Effector memory CD8-positive, alpha-beta T cell (primary cell): Measurements from ENCODE around the gene IRX2.

Experiments
- ATAC-seq: fragments of 150-1000 bp; cut with Tn5 transposase; replicated peaks from 2 replicates; pipeline ENCODE4 v1.10.0; 2021; ENCODE audit warnings: mild to moderate bottlenecking, moderate library complexity
- DNase-seq, 3 experiments: peaks; one replicate each; pipeline ENCODE4 v3.0.0; 2021
- H3K27ac Mint-ChIP-seq, 2 donors: one replicate each; pipeline ENCODE4 v1.8.0; 2022; ENCODE audit warnings: mild to moderate bottlenecking in 2 of 2, mixed read lengths in 2 of 2, moderate library complexity in 2 of 2
- H3K27me3 Mint-ChIP-seq, 2 donors: one replicate each; pipeline ENCODE4 v1.8.0; 2022; ENCODE audit warnings: mixed read lengths in 2 of 2
- H3K36me3 Mint-ChIP-seq: one replicate; pipeline ENCODE4 v1.8.0; 2022; ENCODE audit warnings: mild to moderate bottlenecking, moderate library complexity, mixed read lengths; ENCODE audit not compliant: insufficient read depth
- H3K4me1 Mint-ChIP-seq, 2 donors: one replicate each; pipeline ENCODE4 v1.8.0; 2022; ENCODE audit warnings: low read depth in 2 of 2, mixed read lengths in 2 of 2
- H3K4me3 Mint-ChIP-seq, 2 donors: one replicate each; pipeline ENCODE4 v1.8.0; 2022; ENCODE audit warnings: mild to moderate bottlenecking in 2 of 2, mixed read lengths in 2 of 2, moderate library complexity in 2 of 2
- H3K9me3 Mint-ChIP-seq, 2 donors: one replicate each; pipeline ENCODE4 v1.8.0; 2022; ENCODE audit warnings: mixed read lengths in 2 of 2
- total RNA-seq, 9 experiments: gene quantifications; one replicate each; lab custom pipeline; 2026; lab: John Stamatoyannopoulos, UW

The IRX2 gene
- total RNA-seq, result 0 to 0.07 (median 0) reads per million in 9 experiments

DNA sequence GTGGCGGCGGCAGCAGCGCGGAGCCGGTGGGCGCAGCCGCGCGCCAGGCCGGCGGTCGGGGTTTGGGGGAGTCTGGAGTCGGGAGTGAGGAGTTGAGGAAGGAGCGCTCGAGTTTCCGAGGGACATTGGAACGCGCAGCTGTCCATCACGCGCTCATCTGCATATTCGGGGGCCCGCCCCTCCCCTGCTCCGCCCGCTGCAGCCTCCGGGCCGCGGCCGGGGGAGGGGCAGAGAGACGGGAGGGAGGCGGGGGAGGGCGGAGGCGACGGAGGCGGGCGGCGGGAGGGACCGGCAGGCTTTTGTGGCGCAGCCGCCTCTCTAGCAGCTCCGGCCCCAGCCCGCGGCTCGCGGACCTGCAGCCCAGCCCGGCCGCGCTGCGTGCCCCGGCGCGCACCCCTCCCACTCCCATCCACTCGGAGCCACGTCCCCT, at the start of gene IRX2:
Gene IRX2, minus strand, starts transcription at position 86 of the 430 bp plus-strand sequence. CDS start 264 bp downstream, outside the sequence.
- Mint-ChIP-seq H3K9me3 (peaks cover 0 to 2% of the 10 kb centered on the region in 2 donors), H3K36me3 (no peaks in the 10 kb centered on the region), H3K4me1 (no peaks in the 10 kb centered on the region), H3K27me3 (peaks cover 55 to 66% of the 10 kb centered on the region in 2 donors), H3K4me3 (no peak within 1 kb of the TSS), H3K27ac (no peak within 1 kb of the TSS)
- DNase-seq (no peak), ATAC-seq (no peak)

DNA sequence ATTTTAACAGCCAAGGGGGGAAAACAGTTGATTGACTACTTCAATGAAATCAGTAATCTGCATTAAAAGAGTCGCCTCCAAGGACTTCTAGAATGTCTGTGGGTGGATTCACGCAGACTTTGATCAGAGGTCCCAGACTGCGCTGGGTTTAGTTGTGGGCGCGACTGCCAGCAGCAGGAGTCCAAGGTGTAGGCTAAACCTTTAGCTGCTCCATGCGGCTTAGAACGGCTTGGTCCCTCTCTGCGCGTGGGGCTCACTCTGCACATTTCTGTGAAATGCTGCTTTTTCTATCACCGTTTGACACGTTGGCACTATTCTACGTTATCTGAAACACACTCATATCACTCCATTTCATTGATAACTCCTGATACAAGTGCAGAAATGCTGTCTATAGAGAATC, 48.6 kb upstream of the IRX2 start:
- no peaks in the 10 kb centered on the region for H3K36me3 Mint-ChIP-seq
- no peak overlapping the region for H3K27ac Mint-ChIP-seq
- no peak overlapping the region for H3K4me3 Mint-ChIP-seq
- H3K9me3 Mint-ChIP-seq, result peaks cover 0 to 3% of the 10 kb centered on the region in 2 donors
- ATAC-seq (no peak), DNase-seq (no peak)
- no peaks in the 10 kb centered on the region for H3K27me3 Mint-ChIP-seq
- no peaks in the 10 kb centered on the region for H3K4me1 Mint-ChIP-seq

- Mint-ChIP-seq H3K4me3 (no peak overlapping the region), H3K9me3 (peaks cover 0 to 5% of the 10 kb centered on the region in 2 donors), H3K27ac (no peak overlapping the region), H3K4me1 (no peaks in the 10 kb centered on the region), H3K27me3 (no peaks in the 10 kb centered on the region), H3K36me3 (no peaks in the 10 kb centered on the region)
- DNase-seq, result no peak
- no peak for ATAC-seq
These were observed 46.5 kb upstream of the IRX2 start for GRCh38 chr5:2797981-2798380.

- no peak overlapping the region for H3K4me3 Mint-ChIP-seq
- no peaks in the 10 kb centered on the region for H3K4me1 Mint-ChIP-seq
- peaks cover 0 to 3% of the 10 kb centered on the region in 2 donors for H3K9me3 Mint-ChIP-seq
- ATAC-seq, result no peak
- H3K27me3 Mint-ChIP-seq, result no peaks in the 10 kb centered on the region
- no peak overlapping the region for H3K27ac Mint-ChIP-seq
- DNase-seq, result no peak
- H3K36me3 Mint-ChIP-seq, result no peaks in the 10 kb centered on the region
These were observed 45.7 kb upstream of the IRX2 start for GRCh38 chr5:2797160-2797559.

DNA sequence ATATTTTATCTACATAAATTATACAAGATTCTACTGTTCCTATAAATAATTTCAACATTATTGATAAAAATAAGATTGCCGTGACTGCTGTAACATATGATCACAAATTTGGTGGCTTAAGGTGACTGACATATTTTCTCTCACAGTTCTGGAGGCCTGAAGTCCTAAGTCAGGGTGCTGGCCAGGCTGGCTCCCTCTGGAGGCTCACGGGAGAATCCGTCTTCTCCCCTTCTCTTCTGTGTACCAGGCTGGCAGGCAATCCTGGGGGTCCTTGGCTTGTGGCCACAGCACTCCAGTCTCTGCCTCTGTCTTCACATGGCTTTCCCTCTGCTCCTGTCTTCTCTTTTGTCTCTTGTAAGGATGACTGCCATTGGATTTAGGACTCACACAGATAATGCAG, 31.7 kb upstream of the IRX2 start:
- Mint-ChIP-seq H3K4me3 (no peak overlapping the region), H3K36me3 (no peaks in the 10 kb centered on the region)
- no peak for ATAC-seq

DNA sequence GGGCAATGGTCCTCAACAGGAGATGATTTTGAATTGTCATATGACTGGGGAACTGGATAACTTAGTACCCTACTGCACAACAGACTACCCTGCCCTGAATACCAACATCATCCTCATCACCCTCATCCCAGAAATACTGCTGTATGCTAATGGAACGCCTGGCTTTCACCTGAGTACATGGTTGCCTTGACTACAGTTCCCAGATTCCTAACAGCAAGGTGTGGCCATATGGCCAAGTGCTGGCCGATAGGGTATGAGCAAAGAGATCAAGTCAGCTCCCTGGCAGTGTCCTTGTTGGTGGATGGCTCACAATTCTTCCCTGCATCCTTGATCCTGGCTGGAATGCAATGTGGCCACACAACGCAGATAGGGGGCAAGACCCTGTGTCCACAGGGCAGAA, 31.2 kb upstream of the IRX2 start:
- DNase-seq, result no peak
- H3K9me3 Mint-ChIP-seq, result peaks cover 7 to 22% of the 10 kb centered on the region in 2 donors
- no peaks in the 10 kb centered on the region for H3K36me3 Mint-ChIP-seq
- H3K4me1 Mint-ChIP-seq, result no peaks in the 10 kb centered on the region
- ATAC-seq, result no peak
- no peak overlapping the region for H3K4me3 Mint-ChIP-seq
- H3K27ac Mint-ChIP-seq, result no peak overlapping the region
- H3K27me3 Mint-ChIP-seq, result no peaks in the 10 kb centered on the region

More for the DNA sequence above, 31.7 kb upstream of the IRX2 start:
- no peaks in the 10 kb centered on the region for H3K27me3 Mint-ChIP-seq
- no peak overlapping the region for H3K27ac Mint-ChIP-seq
- DNase-seq, result no peak
- H3K9me3 Mint-ChIP-seq, result peaks cover 9 to 22% of the 10 kb centered on the region in 2 donors
- H3K4me1 Mint-ChIP-seq, result no peaks in the 10 kb centered on the region

DNA sequence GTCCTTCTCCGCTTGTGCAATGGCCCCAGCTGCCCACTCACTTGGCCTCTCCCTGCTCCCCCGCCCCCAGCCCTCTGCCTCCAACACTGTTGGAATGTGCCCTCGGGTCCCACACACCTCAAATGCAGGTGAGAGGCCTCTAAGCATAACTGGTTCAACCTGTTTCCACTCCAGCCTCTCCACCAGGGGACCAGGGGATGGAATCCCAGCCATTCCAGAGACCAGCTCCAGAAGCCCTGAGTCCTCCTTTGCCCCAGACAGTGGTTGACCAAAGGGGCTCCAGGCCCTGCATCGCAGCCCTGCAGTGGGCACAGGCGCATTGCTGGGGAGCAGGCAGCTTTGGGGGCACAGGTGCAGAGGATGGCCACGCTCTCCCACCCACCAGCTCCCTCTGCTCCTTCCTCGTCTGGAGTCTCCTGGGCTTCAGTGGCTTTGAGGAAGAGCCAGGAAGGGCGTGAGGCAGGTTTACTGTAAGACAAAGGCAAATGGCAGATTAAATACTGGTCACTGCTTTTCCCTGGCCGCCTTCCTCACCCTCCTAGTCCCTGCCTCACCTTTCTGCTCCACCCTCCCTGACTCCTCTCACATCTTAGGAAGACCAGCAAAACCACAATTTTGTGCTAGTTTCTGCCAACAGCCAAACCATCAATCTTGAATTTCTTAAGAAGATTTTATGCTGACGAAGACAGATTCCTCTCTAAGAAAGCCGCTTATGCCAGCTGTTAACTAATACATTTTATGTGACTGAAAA, 29.1 kb upstream of the IRX2 start:
- ATAC-seq, result no peak
- Mint-ChIP-seq H3K4me1 (peaks cover 0 to 5% of the 10 kb centered on the region in 2 donors), H3K9me3 (peaks cover 10 to 34% of the 10 kb centered on the region in 2 donors), H3K27ac (no peak overlapping the region), H3K4me3 (no peak overlapping the region), H3K36me3 (no peaks in the 10 kb centered on the region), H3K27me3 (no peaks in the 10 kb centered on the region)
- no peak for DNase-seq

- Mint-ChIP-seq H3K4me3 (no peak overlapping the region), H3K9me3 (peaks cover 6 to 32% of the 10 kb centered on the region in 2 donors), H3K27me3 (no peaks in the 10 kb centered on the region), H3K36me3 (no peaks in the 10 kb centered on the region), H3K27ac (no peak overlapping the region), H3K4me1 (peaks cover 0 to 5% of the 10 kb centered on the region in 2 donors)
- ATAC-seq (no peak), DNase-seq (no peak)
These were observed 28.0 kb upstream of the IRX2 start for GRCh38 chr5:2779459-2779858.

GRCh38 chr5:2776337-2777302, 25.1 kb upstream of the IRX2 start:
- H3K9me3 Mint-ChIP-seq, result peaks cover 6 to 25% of the 10 kb centered on the region in 2 donors
- DNase-seq (no peak), ATAC-seq (no peak)
- no peak overlapping the region for H3K4me3 Mint-ChIP-seq
- H3K36me3 Mint-ChIP-seq, result no peaks in the 10 kb centered on the region
- no peak overlapping the region for H3K27ac Mint-ChIP-seq
- H3K4me1 Mint-ChIP-seq, result peaks cover 0 to 5% of the 10 kb centered on the region in 2 donors
- H3K27me3 Mint-ChIP-seq, result no peaks in the 10 kb centered on the region

GRCh38 chr5:2773327-2773726, 21.9 kb upstream of the IRX2 start:
- no peak for ATAC-seq

GRCh38 chr5:2767089-2767488, 15.6 kb upstream of the IRX2 start:
- no peak overlapping the region for H3K4me3 Mint-ChIP-seq
- no peaks in the 10 kb centered on the region for H3K36me3 Mint-ChIP-seq
- H3K9me3 Mint-ChIP-seq, result no peaks in the 10 kb centered on the region
- ATAC-seq (no peak), DNase-seq (no peak)
- H3K27me3 Mint-ChIP-seq, result peaks cover 1 to 13% of the 10 kb centered on the region in 2 donors
- H3K27ac Mint-ChIP-seq, result no peak overlapping the region
- no peaks in the 10 kb centered on the region for H3K4me1 Mint-ChIP-seq

More at GRCh38 chr5:2773327-2773726, 21.9 kb upstream of the IRX2 start:
- no peak for DNase-seq
- no peak overlapping the region for H3K4me3 Mint-ChIP-seq
- H3K27me3 Mint-ChIP-seq, result no peaks in the 10 kb centered on the region
- H3K36me3 Mint-ChIP-seq, result no peaks in the 10 kb centered on the region
- H3K4me1 Mint-ChIP-seq, result peaks cover 0 to 5% of the 10 kb centered on the region in 2 donors
- peaks cover 5 to 22% of the 10 kb centered on the region in 2 donors for H3K9me3 Mint-ChIP-seq
- no peak overlapping the region for H3K27ac Mint-ChIP-seq

GRCh38 chr5:2764581-2764980, 13.1 kb upstream of the IRX2 start:
- ATAC-seq (no peak), DNase-seq (no peak)
- Mint-ChIP-seq H3K36me3 (no peaks in the 10 kb centered on the region), H3K4me1 (no peaks in the 10 kb centered on the region), H3K27ac (no peak overlapping the region), H3K9me3 (peaks cover 0 to 3% of the 10 kb centered on the region in 2 donors), H3K4me3 (no peak overlapping the region), H3K27me3 (peaks cover 5 to 19% of the 10 kb centered on the region in 2 donors)

DNA sequence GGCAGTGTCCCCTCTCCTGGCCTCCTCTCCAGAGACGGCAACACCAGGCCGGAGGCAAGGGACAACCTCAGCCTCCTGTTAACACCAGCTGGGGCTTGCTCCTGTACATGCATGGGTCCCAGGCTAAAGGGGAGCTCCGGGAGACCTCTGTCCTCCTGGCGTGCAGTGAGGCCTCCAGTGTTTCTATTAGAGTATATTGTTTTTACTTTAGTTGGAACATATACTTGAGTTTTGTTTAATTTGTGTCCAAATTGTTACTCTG, 12.0 kb upstream of the IRX2 start:
- DNase-seq (no peak), ATAC-seq (no peak)
- Mint-ChIP-seq H3K36me3 (no peaks in the 10 kb centered on the region), H3K9me3 (peaks cover 0 to 9% of the 10 kb centered on the region in 2 donors), H3K27me3 (peaks cover 5 to 30% of the 10 kb centered on the region in 2 donors), H3K4me3 (no peak overlapping the region), H3K4me1 (no peaks in the 10 kb centered on the region), H3K27ac (no peak overlapping the region)
